HCT116 (cell line): ENCODE measurements around the gene FOSB. TPM values are rescaled to one million over a fixed set of nuclear protein-coding genes. Genes with fewer than 3 reads are reported as not detected.

Experiments used
- ATAC-seq: fragments of 200-7000 bp; cut with Tn5 transposase; 2 replicates; pipeline ENCODE4 v1.9.1; 2020; ENCODE audit warnings: mild to moderate bottlenecking, moderate library complexity
- BruUV-seq: library from RNA; stranded (reverse); fragments of 400-500 nt; replicated peaks from 2 replicates; lab custom pipeline; 2021; lab: Mats Ljungman, UMichigan
- CTCF ChIA-PET: fragments of 300-600 bp; sonication (Branson Sonifier 250); formaldehyde crosslinking; loops from one replicate; lab custom pipeline; 2021; ENCODE audit warnings: antibody characterized with exemption; lab: Charles Lee
- POLR2A ChIA-PET: fragments of 300-600, 350-600 bp; sonication (Branson Sonifier 250); formaldehyde crosslinking; loops from one replicate; lab custom pipeline; 2021; ENCODE audit warnings: antibody characterized with exemption; lab: Charles Lee
- RAD21 ChIA-PET, 2 experiments: fragments of 300-600 bp; sonication (Branson Sonifier 250); formaldehyde crosslinking; loops; one replicate each; lab custom pipeline; 2023; ENCODE audit warnings: low total read pairs in 2 of 2; ENCODE audit not compliant: uncharacterized antibody in 2 of 2, unreplicated experiment in 2 of 2, low non-redundant PET in 1 of 2; lab: Charles Lee
- DNase-seq: peaks from one replicate; pipeline ENCODE4 v3.0.0-alpha.2; 2010; ENCODE audit warnings: low read depth, low spot score
- H2AFZ ChIP-seq: fragments of 200-600 bp; shearing (Covaris generic), sonication (generic); 2 replicates; pipeline ENCODE4 v1.6.1; 2017; ENCODE audit warnings: low read depth, mixed run types, mixed read lengths, antibody characterized with exemption, low read length; ENCODE audit not compliant: poor library complexity, severe bottlenecking
- H3K27ac ChIP-seq: 2 replicates; pipeline ENCODE4 v1.5.1; 2012; ENCODE audit warnings: low read depth, low read length
- H3K27me3 ChIP-seq: fragments of 200-600 bp; sonication (generic); 2 replicates; pipeline ENCODE4 v1.6.1; 2016; ENCODE audit warnings: mixed run types, low read length, mixed read lengths; ENCODE audit not compliant: insufficient read depth
- H3K36me3 ChIP-seq, 2 experiments: fragments of 200-500 bp in 1 of 2; fragments of 200-600 bp in 1 of 2; sonication (Bioruptor generic) in 1 of 2; sonication (generic) in 1 of 2; 2 replicates each; pipeline versions ENCODE4 v1.5.1 to v1.6.1; 2014 to 2016; ENCODE audit warnings: low read length in 2 of 2, inconsistent platforms in 1 of 2, mixed read lengths in 1 of 2, mixed run types in 1 of 2; ENCODE audit not compliant: insufficient read depth in 2 of 2, control insufficient read depth in 1 of 2
- H3K4me1 ChIP-seq, 2 experiments: fragments of 200-600 bp in 1 of 2; sonication (generic) in 1 of 2; 2 replicates each; pipeline versions ENCODE4 v1.5.1 to v1.6.1; 2012 to 2017; ENCODE audit warnings: low read length in 2 of 2, inconsistent platforms in 1 of 2, mild to moderate bottlenecking in 1 of 2, mixed read lengths in 1 of 2, mixed run types in 1 of 2, moderate library complexity in 1 of 2; ENCODE audit not compliant: insufficient read depth in 2 of 2, control insufficient read depth in 1 of 2
- H3K4me2 ChIP-seq: fragments of 200-600 bp; sonication (generic); 2 replicates; pipeline ENCODE4 v1.6.1; 2017; ENCODE audit warnings: mixed run types, low read length, mixed read lengths
- H3K4me3 ChIP-seq, 2 experiments: fragments of 200-600 bp in 1 of 2; sonication (generic) in 1 of 2; replicated peaks in 1 of 2; 2 replicates each; pipeline ENCODE4 v1.5.1; 2011 to 2016; ENCODE audit warnings: low read length in 2 of 2, control low read depth in 1 of 2, low read depth in 1 of 2, mild to moderate bottlenecking in 1 of 2, mixed read lengths in 1 of 2, mixed run types in 1 of 2
- H3K79me2 ChIP-seq: fragments of 200-600 bp; sonication (generic); 2 replicates; pipeline ENCODE4 v1.6.1; 2017; ENCODE audit warnings: mild to moderate bottlenecking, mixed run types, low read length, moderate library complexity, mixed read lengths; ENCODE audit not compliant: insufficient read depth
- H3K9ac ChIP-seq: fragments of 200-600 bp; sonication (generic); 2 replicates; pipeline ENCODE4 v1.6.1; 2016; ENCODE audit warnings: low read length, mixed read lengths
- H3K9me2 ChIP-seq: fragments of 200-600 bp; sonication (generic), shearing (Covaris generic); 2 replicates; pipeline ENCODE4 v1.6.1; 2017; ENCODE audit warnings: mixed run types, mild to moderate bottlenecking, moderate library complexity; ENCODE audit not compliant: insufficient read depth
- H3K9me3 ChIP-seq, 2 experiments: fragments of 200-500 bp in 1 of 2; fragments of 200-600 bp in 1 of 2; sonication (Bioruptor generic) in 1 of 2; sonication (generic) in 1 of 2; 2 replicates each; pipeline ENCODE4 v1.6.1; 2014 to 2017; ENCODE audit warnings: low read length in 2 of 2, mixed read lengths in 2 of 2, inconsistent platforms in 1 of 2, low read depth in 1 of 2, mild to moderate bottlenecking in 1 of 2, mixed run types in 1 of 2, moderate library complexity in 1 of 2; ENCODE audit not compliant: control insufficient read depth in 1 of 2, insufficient read depth in 1 of 2
- H4K20me1 ChIP-seq: fragments of 200-600 bp; sonication (generic), shearing (Covaris generic); 2 replicates; pipeline ENCODE4 v1.6.1; 2017; ENCODE audit warnings: mixed run types, mild to moderate bottlenecking, moderate library complexity; ENCODE audit not compliant: insufficient read depth
- CBX3 ChIP-seq: IDR thresholded peaks from 2 replicates; pipeline ENCODE4 v1.6.1; 2012; ENCODE audit warnings: low read depth
- CEBPB ChIP-seq: IDR thresholded peaks from 2 replicates; pipeline ENCODE4 v1.6.1; 2012; ENCODE audit warnings: low read depth
- EGR1 ChIP-seq: IDR thresholded peaks from 2 replicates; pipeline ENCODE4 v1.6.1; 2012; ENCODE audit warnings: low read depth
- ELF1 ChIP-seq: IDR thresholded peaks from 2 replicates; pipeline ENCODE4 v1.6.1; 2012; ENCODE audit warnings: low read depth, borderline replicate concordance
- EZH2 ChIP-seq: fragments of 200-600 bp; sonication (generic); IDR thresholded peaks from 2 replicates; pipeline ENCODE4 v1.6.1; 2017; ENCODE audit warnings: antibody characterized with exemption, mixed run types
- EZH2phosphoT487 ChIP-seq: fragments of 200-600 bp; IDR thresholded peaks from 2 replicates; pipeline ENCODE4 v1.6.1; 2018; ENCODE audit warnings: antibody characterized with exemption, borderline replicate concordance
- FOSL1 ChIP-seq: IDR thresholded peaks from 2 replicates; pipeline ENCODE4 v1.6.1; 2012; ENCODE audit warnings: low read depth
- JUND ChIP-seq: IDR thresholded peaks from 2 replicates; pipeline ENCODE4 v1.6.1; 2012
- POLR2A ChIP-seq: IDR thresholded peaks from 2 replicates; pipeline ENCODE4 v1.7.0; 2011; ENCODE audit warnings: borderline replicate concordance; ENCODE audit not compliant: insufficient read depth, insufficient read length; ENCODE audit errors: extremely low read depth
- POLR2AphosphoS5 ChIP-seq: IDR thresholded peaks from 2 replicates; pipeline ENCODE4 v1.6.1; 2011; ENCODE audit warnings: mild to moderate bottlenecking, low read depth, low read length, moderate library complexity
- RAD21 ChIP-seq: IDR thresholded peaks from 2 replicates; pipeline ENCODE4 v1.6.1; 2012; ENCODE audit warnings: low read depth, mild to moderate bottlenecking
- SIN3A ChIP-seq: IDR thresholded peaks from 2 replicates; pipeline ENCODE4 v1.6.1; 2012; ENCODE audit warnings: low read depth
- SP1 ChIP-seq: IDR thresholded peaks from 2 replicates; pipeline ENCODE4 v1.6.1; 2012; ENCODE audit warnings: low read depth
- SRF ChIP-seq: IDR thresholded peaks from 2 replicates; pipeline ENCODE4 v1.6.1; 2012; ENCODE audit warnings: low read depth
- YY1 ChIP-seq: IDR thresholded peaks from 2 replicates; pipeline ENCODE4 v1.6.1; 2011; ENCODE audit warnings: low read length, low read depth, moderate library complexity, mild to moderate bottlenecking; ENCODE audit not compliant: insufficient replicate concordance; ENCODE audit errors: extremely low read depth
- ZFX ChIP-seq: fragments of 450-650 bp; IDR thresholded peaks from 2 replicates; pipeline ENCODE4 v1.6.1; 2017
- ZNF274 ChIP-seq: fragments of 200-500 bp; sonication (Bioruptor generic); IDR thresholded peaks from 2 replicates; pipeline ENCODE4 v1.6.1; 2014; ENCODE audit warnings: mild to moderate bottlenecking, low read depth, low read length, inconsistent platforms
- intact Hi-C: fragments of 100-400 bp; cut with micrococcal nuclease; formaldehyde crosslinking; loops from 2 replicates; pipeline ENCODE4 v1.10.0; 2022
- total RNA-seq: library from RNA; stranded (reverse); gene quantifications from one replicate; pipeline ENCODE4 v1.2.1, GENCODE V29; 2021; ENCODE audit not compliant: unreplicated experiment
- TF ChIP-seq, protein P1 (sequence below): IDR thresholded peaks from 2 replicates; pipeline ENCODE4 v1.6.1; 2012; ENCODE audit warnings: low read depth
- TF ChIP-seq, protein P2 (sequence below): IDR thresholded peaks from 2 replicates; pipeline ENCODE4 v1.6.1; 2012
- TF ChIP-seq, protein P3 (sequence below): IDR thresholded peaks from 2 replicates; pipeline ENCODE4 v1.6.1; 2012
- TF ChIP-seq, protein P4 (sequence below): IDR thresholded peaks from 2 replicates; pipeline ENCODE4 v1.6.1; 2011; ENCODE audit warnings: mild to moderate bottlenecking, low read length, moderate library complexity; ENCODE audit not compliant: insufficient replicate concordance; ENCODE audit errors: extremely low read depth
- TF ChIP-seq, protein P5 (sequence below), 3 experiments: fragments of 200-600 bp in 1 of 3; sonication (generic) in 1 of 3; IDR thresholded peaks in 2 of 3; conservative IDR thresholded peaks in 1 of 3; 2 replicates each; pipeline ENCODE4 v1.5.1; 2012 to 2017; ENCODE audit warnings: low read depth in 2 of 3, low read length in 2 of 3, antibody characterized with exemption in 1 of 3, borderline replicate concordance in 1 of 3, control low read depth in 1 of 3, mild to moderate bottlenecking in 1 of 3, mixed read lengths in 1 of 3, mixed run types in 1 of 3, moderate library complexity in 1 of 3; ENCODE audit not compliant: insufficient read depth in 1 of 3

Gene FOSB
- total RNA-seq, 1 experiment from 2014 or later: 12.6 TPM

DNA sequence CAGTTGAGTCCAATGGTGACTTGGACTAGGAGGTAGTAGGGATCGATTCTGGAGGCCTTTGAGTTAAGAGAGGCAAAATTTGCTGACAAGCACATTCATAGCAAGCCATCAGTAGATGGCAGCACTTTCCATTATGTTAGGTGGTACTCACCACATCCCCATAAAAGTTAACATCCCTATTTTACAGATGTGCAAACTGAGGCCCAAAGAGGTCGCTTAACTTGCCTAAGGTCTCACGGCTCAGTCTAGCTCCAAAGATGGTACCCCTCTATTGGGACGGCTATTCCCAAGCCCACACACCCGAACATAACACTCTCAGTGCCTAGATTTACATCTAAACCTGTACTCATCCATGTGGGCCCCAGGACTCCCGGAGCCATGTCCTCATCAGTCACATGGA is 21.5 kb upstream of the FOSB start:
- peaks cover 0 to under 1% of the 10 kb centered on the region in 2 experiments; a peak in 1 of 4 replicates for H3K9me3 ChIP-seq
- intact Hi-C loops: no loop called here
- no peaks in the 10 kb centered on the region for H3K27me3 ChIP-seq
- ATAC-seq (no peak), DNase-seq (no peak)
- peaks cover 39 to 64% of the 10 kb centered on the region in 2 experiments for H3K4me1 ChIP-seq
- TF ChIP-seq CEBPB (no peak), SP1 (no peak), SRF (no peak), YY1 (no peak), EZH2phosphoT487 (no peak), FOSL1 (no peak), POLR2AphosphoS5 (no peak), CBX3 (peak; percentile 55; the same call in 1 of the 2 replicates), POLR2A (no peak), ZNF274 (no peak), ZFX (no peak), JUND (no peak), SIN3A (no peak), ELF1 (no peak), EGR1 (no peak), EZH2 (no peak), RAD21 (no peak; the same call in none of the 2 replicates)
- TF ChIP-seq, protein P1, sequence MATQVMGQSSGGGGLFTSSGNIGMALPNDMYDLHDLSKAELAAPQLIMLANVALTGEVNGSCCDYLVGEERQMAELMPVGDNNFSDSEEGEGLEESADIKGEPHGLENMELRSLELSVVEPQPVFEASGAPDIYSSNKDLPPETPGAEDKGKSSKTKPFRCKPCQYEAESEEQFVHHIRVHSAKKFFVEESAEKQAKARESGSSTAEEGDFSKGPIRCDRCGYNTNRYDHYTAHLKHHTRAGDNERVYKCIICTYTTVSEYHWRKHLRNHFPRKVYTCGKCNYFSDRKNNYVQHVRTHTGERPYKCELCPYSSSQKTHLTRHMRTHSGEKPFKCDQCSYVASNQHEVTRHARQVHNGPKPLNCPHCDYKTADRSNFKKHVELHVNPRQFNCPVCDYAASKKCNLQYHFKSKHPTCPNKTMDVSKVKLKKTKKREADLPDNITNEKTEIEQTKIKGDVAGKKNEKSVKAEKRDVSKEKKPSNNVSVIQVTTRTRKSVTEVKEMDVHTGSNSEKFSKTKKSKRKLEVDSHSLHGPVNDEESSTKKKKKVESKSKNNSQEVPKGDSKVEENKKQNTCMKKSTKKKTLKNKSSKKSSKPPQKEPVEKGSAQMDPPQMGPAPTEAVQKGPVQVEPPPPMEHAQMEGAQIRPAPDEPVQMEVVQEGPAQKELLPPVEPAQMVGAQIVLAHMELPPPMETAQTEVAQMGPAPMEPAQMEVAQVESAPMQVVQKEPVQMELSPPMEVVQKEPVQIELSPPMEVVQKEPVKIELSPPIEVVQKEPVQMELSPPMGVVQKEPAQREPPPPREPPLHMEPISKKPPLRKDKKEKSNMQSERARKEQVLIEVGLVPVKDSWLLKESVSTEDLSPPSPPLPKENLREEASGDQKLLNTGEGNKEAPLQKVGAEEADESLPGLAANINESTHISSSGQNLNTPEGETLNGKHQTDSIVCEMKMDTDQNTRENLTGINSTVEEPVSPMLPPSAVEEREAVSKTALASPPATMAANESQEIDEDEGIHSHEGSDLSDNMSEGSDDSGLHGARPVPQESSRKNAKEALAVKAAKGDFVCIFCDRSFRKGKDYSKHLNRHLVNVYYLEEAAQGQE: no peak
- TF ChIP-seq, protein P2, sequence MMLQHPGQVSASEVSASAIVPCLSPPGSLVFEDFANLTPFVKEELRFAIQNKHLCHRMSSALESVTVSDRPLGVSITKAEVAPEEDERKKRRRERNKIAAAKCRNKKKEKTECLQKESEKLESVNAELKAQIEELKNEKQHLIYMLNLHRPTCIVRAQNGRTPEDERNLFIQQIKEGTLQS: no peak
- TF ChIP-seq, protein P3, sequence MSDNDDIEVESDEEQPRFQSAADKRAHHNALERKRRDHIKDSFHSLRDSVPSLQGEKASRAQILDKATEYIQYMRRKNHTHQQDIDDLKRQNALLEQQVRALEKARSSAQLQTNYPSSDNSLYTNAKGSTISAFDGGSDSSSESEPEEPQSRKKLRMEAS: peak; percentile 33; the same call in 1 of the 2 replicates
- TF ChIP-seq, protein P4, sequence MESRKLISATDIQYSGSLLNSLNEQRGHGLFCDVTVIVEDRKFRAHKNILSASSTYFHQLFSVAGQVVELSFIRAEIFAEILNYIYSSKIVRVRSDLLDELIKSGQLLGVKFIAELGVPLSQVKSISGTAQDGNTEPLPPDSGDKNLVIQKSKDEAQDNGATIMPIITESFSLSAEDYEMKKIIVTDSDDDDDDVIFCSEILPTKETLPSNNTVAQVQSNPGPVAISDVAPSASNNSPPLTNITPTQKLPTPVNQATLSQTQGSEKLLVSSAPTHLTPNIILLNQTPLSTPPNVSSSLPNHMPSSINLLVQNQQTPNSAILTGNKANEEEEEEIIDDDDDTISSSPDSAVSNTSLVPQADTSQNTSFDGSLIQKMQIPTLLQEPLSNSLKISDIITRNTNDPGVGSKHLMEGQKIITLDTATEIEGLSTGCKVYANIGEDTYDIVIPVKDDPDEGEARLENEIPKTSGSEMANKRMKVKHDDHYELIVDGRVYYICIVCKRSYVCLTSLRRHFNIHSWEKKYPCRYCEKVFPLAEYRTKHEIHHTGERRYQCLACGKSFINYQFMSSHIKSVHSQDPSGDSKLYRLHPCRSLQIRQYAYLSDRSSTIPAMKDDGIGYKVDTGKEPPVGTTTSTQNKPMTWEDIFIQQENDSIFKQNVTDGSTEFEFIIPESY: no peak
- TF ChIP-seq, protein P5, sequence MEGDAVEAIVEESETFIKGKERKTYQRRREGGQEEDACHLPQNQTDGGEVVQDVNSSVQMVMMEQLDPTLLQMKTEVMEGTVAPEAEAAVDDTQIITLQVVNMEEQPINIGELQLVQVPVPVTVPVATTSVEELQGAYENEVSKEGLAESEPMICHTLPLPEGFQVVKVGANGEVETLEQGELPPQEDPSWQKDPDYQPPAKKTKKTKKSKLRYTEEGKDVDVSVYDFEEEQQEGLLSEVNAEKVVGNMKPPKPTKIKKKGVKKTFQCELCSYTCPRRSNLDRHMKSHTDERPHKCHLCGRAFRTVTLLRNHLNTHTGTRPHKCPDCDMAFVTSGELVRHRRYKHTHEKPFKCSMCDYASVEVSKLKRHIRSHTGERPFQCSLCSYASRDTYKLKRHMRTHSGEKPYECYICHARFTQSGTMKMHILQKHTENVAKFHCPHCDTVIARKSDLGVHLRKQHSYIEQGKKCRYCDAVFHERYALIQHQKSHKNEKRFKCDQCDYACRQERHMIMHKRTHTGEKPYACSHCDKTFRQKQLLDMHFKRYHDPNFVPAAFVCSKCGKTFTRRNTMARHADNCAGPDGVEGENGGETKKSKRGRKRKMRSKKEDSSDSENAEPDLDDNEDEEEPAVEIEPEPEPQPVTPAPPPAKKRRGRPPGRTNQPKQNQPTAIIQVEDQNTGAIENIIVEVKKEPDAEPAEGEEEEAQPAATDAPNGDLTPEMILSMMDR (IDR thresholded peaks at IDR 0.05 in 2 of 3, conservative IDR thresholded peaks at IDR 0.05 in 1 of 3; ENCODE audit: borderline replicate concordance in 1 of 3, insufficient read depth in 1 of 3, low read depth in 2 of 3, low read length in 2 of 3): peak; percentile 51 to 60 (median 52); a peak in 5 of 6 replicates
- POLR2A ChIA-PET: no interaction called here
- no peaks in the 10 kb centered on the region for H4K20me1 ChIP-seq
- H3K27ac ChIP-seq: no peak overlapping the region
- H3K9ac ChIP-seq: no peak overlapping the region
- CTCF ChIA-PET: interaction anchor here (1.0 kb wide), 1 partner anchor 21 kb away, joined by 5 read pairs; the partner anchor contains the start of gene FOSB
- RAD21 ChIA-PET: no interaction called here
- H2AFZ ChIP-seq: no peak overlapping the region
- no peak overlapping the region for H3K4me3 ChIP-seq
- no TSS peak for BruUV-seq
- no peaks in the 10 kb centered on the region for H3K36me3 ChIP-seq
- H3K9me2 ChIP-seq: no peaks in the 10 kb centered on the region
- H3K4me2 ChIP-seq: no peak overlapping the region
- no peaks in the 10 kb centered on the region for H3K79me2 ChIP-seq
